Activated CD4-positive, CD25-positive, alpha-beta regulatory T cell treated with anti-CD3 and anti-CD28 coated beads, Interleukin-2, amount 50 U/mL, for 72 hours (primary cell): ENCODE measurements around the gene PRR16.

ENCODE experiments used
- DNase-seq: peaks from one replicate; pipeline ENCODE4 v3.0.0; 2021

PRR16 gene

DNA sequence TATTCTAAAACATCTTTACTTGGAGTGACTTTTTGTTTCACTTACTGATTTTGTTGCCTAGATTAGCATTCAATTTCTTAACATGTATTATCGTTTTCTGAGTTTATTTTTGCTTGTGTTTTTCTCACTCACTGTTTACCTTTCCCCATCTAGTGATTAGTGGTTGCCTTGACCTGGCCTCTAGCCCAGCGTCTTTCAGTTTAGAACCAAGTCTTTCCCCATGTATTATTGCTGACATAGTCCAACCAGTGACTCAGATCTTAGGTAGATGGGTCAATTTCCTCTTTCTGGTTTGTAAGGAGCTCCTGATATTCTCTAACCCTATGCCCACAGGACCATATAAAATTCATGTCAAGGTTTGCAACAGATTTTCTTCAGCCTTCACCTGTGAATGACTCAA is 135.5 kb downstream of the PRR16 start:
- no peak for DNase-seq

DNA sequence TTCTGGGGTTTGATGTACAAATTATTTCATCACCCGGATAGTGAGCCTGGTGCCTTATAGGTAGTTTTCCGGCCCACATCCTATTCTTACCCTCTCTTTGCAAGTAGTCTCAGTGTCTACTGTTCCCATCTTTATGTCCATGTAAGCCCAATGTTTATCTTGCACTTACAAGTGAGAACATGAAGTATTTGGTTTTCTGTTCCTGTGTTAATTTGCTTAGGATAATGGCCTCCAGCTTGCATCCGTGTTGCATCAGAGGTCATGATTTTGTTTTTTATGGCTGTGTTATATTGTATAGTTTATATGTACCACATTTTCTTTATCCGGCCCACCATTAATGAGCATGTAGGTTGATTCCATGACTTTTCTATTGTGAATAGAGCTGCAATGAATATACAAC is 136.5 kb downstream of the PRR16 start:
- DNase-seq: no peak

DNA sequence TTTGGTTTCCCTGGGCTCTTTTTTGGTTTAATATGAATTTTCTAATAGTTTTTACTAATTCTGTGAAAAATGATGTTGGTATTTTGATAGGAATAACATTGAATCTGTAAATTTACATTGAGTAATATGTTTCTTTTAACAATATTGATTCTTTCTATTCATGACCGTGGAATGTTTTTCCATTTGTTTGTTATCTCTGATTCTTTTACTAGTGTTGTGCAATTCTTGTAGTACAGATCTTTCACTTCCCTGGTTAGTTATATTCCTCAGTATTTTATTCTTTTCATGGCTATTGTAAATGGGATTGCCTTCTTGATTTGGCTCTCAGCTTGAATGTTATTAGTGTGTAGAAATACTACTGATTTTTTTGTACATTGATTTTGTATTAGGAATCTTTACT is 137.9 kb downstream of the PRR16 start:
- no peak for DNase-seq

DNA sequence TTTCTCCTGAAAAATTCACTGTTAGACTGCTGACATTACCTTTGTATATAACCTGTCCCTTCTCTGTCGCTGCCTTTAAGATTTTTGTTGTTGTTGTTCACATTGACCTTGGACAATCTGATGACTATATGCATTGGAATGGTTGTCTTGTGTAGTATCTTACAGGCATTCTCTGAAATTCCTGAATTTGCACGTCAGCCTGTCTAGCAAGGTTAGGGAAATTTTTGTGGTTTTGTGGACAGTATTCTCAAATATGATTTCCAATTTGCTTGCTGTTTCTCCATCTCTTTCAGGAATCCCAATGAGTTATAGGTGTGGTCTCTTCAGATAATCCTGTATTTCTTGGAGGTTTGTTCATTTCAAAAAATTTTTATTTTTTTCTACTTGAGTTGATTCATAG is 140.8 kb downstream of the PRR16 start:
- no peak for DNase-seq

DNA sequence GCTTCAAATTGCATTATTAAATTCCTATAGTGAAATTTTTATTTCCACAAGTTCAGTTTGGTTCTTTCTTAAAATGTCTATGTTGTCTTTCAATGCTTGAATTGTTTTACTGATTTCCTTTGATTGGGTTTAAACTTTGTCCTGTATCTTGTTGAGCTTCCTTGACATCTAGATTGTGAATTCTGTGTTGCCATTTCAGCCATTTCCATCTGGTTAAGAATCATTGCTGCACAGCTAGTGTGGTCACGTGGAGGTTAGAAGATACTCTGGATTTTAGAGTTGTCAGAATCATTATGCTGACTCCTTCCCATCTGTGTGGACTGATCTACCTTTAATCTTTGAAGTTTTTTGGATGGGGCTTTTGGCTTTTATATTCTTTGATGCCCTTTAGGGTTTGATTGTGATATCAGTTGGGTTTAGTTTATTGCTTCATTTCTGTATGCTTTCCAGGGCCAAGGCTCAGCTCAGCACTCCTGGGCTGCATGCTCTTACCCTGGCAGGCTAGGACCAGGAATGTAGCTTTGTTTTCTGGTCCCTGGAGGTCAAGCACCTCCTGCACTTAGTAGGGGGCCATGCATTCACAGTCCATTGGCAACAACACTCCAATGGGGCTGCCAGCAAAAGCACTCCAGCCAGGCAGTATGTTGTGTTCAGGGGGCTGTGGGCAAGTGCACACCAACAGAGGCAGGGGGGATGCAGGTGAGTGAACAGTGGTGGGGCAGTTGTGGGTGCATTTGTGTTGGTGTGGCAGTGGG is 141.4 kb downstream of the PRR16 start:
- no peak for DNase-seq

DNA sequence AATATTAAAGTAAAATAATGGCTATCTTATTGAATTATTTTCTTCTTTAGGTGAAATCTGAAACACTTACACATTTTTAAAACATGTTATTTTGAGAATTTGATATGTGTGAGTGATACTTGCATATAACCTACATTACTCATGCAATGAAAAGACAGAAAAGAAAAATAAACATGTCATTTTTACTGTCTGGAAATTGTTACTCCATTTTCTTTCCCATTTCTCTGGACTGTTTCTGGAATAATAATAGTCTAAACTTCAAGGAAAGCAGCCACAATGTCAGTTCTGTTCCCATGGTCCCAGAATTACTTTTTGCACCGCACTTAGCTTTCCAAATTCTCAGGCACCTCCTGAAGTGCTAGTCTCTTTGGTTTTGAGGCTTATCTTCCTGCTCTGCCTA is 145.5 kb downstream of the PRR16 start:
- DNase-seq: no peak

DNA sequence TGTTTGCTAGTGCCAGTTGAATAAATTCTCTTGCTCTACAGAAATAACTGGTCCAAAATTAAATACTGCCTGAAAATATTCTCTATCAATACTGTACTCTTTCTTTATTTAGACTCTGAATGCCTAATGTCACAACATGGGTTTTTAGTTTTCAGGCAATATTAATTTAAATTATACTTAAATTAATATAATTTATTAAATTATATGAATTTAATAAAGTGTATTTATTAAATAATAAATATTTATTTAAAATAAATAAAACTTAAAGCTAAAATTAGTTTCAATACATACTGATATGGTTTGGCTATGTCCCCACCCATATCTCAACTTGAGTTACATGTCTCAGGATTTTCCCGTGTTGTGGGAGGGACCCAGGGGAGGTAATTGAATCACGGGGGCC is 146.0 kb downstream of the PRR16 start:
- DNase-seq: no peak

DNA sequence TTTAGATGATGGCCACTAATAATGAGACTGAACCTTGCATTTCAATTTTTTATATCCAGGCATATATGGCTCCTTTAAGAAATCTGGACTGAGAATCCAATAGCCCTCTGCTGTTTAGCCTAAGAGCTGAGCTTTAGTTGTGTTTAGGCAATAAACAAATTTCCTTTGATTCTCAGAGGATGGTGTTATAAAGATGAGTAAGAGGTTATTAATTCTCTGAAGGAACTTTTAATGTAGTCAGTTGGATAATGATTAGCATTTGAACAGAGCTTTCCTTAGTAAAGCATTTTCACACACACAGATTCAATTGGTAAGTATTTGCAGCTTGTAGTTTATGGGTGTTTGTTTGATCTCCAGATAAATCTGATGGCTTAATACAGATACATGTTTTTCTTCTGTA is 149.6 kb downstream of the PRR16 start:
- DNase-seq: no peak

DNA sequence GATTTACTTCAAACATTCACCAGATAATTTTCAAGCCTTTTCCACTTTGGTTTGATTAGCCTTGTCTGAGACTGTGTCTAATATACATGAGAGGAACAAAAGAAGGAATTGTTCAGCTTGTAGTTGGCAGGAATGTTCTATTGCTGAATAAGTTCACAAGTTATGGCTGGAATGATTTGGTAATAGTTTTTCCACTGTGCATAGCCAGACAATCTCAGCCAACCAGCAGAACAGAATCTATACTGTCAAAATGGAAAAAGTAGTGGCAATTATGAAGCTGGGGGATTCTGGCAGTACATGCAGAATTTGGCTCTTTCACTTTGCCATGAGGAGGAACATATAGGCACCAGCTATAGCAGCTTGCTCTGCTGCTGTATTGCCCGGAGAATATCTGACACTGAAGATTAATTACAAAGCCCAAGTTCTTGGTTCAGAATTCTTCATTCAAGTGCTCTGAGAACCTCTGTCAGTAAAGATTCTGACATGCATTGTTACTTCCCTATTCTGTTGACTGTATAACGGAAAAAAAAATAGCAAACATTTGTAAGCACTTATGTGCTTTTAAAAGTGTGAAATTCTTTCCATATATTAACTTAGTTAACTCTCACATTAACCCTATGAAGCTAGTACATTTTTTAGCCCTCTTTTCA is 150.6 kb downstream of the PRR16 start:
- no peak for DNase-seq

DNA sequence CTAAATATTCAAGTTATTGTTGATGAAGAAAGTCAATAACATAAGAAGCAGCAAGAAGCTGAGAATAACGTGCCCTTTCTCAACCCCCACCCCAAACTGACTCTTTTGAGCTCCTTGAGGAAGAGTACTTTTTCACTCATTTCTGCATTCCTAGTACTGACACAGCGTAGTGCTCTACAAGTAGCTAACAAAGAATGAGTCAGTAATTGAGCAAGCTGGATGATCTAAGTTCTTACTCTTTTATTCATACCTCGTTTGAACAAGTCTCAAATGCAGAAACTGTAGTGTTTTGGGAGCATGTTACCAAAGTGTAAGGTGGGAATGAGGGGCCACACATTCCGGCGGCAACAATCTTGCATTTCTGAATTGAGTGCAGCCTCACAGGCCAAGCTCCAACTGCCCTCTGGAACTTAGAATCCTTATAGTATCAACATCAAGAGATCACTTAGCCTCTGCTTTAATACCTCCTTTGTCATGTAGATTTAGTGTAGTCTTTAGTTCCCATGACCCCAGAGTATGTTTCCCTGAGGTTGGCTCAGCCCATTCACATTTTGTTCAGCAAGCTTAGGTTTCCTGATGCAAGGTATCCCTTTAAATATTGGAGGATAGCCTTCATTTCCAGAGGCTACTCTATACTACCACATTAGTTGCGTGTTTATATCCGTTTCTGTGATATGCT is 152.0 kb downstream of the PRR16 start:
- no peak for DNase-seq

DNA sequence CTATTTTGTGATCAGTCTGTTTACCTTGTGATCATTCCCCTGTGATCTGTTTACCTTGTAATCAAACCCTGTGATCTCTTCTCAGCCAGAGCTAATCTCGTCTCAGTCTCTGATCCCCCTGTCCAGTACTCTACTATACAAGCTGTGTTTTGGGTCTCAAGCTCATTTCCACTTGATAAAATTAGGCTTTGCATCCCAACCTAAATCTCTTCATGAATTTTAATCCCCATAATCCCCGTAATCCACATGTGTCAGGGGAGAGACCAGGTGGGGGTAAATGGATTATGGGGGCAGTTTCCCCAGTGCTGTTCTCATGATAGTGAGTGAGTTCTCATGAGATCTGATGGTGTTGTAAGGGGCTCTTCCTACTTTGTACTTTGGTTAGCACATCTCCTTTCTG is 157.2 kb downstream of the PRR16 start:
- no peak for DNase-seq

DNA sequence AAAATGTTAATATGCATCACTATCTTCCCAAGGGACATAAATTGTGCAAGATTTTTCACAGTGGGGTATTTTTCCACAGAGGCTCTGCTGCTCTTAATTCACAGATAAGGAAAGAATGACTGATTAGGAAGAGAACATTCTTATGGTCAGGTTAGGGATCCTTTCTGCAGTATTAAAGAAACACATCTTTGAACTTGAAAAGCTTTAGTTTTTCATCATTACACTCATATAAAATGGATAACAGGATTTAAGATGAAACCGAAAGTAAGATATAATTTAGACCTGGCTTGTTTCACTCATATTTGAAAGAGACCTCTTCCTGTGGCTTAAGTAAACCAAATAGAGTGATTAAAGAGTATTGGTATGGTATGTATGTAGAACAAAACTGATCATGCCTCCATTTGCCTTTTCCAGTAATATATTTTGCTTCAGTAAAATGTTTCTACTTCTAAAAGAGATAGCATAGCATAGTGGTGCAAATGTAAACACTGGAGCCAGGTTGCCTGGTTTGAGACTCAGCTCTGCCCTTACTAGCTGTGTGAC is 160.0 kb downstream of the PRR16 start:
- no peak for DNase-seq

DNA sequence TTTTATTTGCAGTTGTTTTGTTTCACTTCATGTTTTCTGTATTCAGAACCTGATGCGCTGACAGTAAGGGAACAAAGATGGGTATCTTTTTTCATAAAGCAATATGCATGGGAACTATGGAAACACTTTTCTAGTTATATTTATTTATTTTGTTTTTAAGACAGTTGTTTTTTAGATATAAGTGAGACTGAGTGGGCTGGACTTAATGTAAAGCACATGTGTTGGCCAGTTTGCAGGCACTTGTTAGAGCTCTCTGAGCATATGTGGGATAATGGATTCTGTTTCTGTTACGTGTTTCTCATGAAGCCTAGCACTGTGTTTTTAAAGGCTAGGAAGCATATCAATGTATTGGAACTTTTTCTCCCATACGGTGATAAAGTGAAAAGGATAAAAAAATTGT is 164.1 kb downstream of the PRR16 start:
- no peak for DNase-seq

DNA sequence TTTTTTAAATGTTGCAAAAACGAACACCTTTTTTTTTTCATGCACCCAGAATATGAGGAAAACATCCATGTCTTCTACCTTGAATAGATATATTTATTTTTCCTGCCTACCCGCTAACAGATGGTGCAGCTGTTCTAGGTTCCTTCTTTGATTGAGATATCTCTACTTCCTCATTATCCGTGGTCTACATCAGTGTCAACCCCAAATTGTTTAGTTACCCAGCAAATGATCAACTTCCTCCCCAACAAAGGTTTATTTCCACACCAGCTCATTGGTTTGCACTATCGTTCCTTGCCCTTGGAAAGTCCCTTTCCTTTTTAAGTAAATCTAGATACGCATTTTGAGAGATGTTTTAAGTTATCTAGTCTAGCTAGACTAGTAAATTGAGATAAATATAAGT is 166.4 kb downstream of the PRR16 start:
- DNase-seq: no peak

DNA sequence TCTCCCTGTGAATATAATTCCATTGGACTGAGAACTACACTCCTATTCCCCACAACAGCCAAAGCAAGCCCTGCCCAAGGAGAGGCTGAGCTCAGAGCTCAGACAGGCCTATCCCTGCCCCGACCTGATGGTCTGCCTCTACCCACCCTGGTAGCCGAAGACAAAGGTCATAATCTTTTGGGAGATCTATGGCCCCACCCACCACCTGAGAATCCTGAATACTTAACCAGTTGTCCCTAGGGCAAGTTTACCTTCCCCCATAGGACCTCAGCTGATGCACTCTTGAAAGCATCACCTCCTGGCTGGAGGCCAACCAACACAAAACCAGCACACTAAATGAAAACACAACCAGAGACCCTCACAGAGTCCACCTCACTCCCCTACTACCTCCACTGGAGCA is 167.5 kb downstream of the PRR16 start:
- no peak for DNase-seq

DNA sequence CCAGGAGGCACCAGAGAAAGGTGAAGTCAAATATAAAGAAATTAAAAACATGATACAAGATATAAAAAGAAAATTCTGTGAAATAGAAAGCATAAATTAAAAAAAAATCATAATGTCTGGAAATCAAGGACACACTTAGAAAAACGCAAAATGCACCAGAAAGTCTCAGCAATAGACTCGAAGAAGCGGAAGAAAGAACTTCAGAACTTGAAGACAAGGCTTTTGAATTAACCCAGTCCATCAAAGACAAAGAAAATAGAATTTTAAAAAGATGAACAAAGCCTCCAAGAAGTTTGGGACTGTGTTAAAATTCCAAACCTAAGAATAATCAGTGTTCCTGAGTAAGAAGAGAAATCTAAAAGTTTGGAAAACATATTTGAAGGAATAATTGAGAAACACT is 168.3 kb downstream of the PRR16 start:
- no peak for DNase-seq

DNA sequence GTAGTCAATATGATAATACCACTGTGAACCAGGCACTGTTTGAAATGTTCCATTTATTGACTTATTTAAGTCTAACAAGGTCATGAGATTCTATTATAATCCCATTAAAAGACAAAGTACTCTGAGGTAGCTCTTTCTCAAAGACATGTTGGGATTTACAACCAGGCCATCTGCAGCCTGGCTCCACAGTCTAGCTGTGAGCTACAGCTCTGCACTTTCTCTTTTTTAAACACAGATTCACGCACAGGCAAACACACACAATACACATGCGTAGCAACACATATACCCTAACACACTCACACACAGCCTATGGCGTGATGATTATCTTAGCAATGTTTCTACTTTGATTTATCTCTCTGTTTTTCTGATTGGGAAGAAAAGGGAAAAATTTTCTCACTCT is 174.3 kb downstream of the PRR16 start:
- no peak for DNase-seq

DNA sequence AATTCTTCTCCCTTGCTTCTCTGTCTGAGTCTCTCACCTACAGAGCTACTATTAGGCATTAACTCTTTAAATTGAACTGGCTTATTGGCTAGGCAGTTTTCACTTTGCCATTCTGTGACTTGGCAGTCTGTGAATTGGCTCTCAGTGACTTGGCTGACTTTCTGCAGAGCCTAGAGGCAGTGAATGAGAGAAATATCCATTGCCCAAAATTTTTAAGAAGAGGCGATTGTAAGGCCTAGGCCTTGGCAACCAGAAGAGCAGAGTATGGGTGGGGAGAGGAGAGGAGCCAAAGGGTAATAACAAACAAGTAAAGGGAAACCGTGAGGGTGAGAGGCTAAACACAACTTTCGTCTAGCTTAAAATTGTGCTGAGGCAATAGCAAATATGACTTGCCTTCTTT is 176.7 kb downstream of the PRR16 start:
- no peak for DNase-seq

DNA sequence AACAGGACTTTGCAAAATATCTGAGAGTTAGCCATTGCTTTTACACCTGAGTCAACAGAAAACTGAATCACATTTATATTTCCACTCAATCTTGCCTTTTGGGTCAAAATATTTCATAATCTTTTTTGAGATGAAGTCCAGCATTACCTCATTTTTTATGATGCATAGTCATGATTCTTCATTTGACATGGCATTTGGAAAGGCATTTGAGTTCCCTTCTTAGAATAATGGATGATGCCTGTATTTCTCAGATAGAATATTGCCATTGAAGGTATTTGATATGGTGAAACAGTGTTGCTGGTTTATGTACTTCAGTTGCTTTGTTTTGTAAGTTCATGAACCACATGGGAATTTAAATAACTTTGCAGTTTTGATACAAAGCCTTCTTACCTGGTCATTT is 180.4 kb downstream of the PRR16 start:
- DNase-seq: no peak

DNA sequence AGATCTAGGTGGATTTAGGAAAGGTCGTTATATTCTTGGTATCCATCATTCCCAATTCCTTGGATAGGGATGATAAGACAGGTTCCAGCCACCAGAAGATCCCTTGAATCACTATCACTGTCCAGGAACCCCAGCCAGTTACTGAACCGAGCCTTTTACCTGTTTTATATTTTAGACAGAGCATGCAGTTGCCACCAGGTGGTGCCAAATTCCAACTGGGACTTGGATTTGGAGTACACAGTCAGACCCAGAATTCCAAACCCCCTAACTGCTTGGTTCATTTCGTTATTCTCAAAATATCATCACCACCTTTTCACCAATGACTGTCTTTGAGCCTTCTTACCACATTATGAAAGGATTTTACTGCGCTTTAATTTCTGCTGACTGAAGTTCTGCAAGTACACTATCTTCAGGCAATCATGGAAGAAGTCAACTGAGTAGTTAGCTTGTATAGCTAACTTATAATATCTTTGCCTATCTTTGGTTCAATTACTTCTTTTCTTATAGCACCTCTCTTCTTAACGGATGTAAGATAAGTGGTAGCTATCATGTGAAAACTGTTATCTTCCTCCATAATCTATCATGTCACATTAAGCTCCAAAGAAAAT is 191.8 kb downstream of the PRR16 start:
- DNase-seq: no peak

DNA sequence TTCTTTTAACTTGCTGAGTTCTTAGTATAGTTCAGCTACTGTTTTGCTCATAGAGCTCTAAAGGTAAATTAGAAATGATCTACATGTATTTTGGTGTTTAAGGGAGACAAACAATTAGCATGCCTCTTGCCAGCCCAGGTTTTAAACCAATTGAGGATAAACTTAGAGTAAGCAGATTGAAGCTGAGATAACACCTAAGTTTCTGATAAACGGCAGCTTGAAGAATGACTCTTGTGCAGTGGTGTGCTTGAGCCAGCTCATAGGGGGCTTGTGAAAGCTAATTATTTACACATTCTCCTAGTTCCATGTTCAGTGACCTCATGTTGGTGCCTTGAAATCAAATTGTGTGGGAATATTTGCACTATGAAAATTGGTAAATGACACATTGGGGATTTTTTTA is 193.0 kb downstream of the PRR16 start:
- DNase-seq: no peak

DNA sequence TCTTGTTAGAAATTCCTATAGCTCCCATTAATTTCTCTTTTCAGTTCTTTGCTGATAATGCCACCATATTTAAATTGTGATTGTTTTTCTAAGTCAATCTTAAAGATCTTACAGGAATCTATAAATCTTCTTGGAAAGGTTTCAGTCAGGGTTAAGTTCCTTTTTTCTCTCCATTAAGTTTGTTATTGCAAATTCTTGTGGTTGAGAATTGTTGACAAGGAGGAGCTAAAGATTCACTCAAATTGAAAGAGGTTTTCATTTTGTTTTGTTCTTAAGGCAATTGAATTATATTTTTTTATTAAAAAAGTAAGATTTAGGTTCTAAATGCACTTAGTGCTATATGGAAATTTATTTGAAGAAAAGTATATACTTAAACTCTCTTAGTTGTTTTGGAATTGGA is 213.4 kb downstream of the PRR16 start:
- DNase-seq: no peak

DNA sequence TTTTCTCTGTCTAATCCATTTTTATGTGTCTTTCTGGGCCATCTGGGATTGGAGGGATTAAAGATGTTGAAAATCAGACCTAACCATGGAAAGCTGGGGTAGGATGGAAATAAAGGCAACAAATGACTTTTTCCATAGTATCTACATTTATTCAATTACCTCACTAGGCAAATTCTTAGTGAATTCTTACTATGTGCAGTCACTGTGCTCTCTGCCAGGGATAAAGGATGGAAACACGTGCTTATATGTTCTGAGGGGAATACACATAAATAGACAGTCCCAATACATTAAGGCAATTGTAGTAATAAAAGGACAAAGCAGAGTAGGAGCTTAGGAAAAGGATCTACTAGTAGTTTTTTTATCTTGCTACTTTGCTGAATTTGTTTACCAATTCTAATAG is 214.2 kb downstream of the PRR16 start:
- no peak for DNase-seq

DNA sequence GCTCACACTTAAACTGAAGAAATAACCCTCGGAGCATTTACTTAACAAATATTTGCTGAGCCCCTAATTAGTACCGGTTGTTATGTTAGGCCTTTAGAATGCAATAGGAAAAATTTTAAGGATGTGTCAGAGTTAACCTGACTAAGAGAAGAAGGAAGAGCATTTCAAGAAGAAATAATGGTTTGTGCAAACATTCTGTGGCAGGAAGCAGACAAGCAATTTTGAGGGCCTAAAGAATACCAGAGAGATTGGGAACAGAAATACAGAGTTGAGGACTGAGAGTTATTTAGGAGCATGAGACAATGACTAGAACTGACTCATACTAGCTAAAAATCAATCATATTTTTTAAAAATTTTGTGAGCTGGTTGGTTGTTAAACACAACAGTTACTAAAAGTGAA is 218.8 kb downstream of the PRR16 start:
- no peak for DNase-seq
